Measurements from ENCODE around the gene KLHDC8B.

GRCh38 chr3:49199900-49200281 is 28.5 kb downstream of the KLHDC8B start:
- TF ChIP-seq, protein P1, sequence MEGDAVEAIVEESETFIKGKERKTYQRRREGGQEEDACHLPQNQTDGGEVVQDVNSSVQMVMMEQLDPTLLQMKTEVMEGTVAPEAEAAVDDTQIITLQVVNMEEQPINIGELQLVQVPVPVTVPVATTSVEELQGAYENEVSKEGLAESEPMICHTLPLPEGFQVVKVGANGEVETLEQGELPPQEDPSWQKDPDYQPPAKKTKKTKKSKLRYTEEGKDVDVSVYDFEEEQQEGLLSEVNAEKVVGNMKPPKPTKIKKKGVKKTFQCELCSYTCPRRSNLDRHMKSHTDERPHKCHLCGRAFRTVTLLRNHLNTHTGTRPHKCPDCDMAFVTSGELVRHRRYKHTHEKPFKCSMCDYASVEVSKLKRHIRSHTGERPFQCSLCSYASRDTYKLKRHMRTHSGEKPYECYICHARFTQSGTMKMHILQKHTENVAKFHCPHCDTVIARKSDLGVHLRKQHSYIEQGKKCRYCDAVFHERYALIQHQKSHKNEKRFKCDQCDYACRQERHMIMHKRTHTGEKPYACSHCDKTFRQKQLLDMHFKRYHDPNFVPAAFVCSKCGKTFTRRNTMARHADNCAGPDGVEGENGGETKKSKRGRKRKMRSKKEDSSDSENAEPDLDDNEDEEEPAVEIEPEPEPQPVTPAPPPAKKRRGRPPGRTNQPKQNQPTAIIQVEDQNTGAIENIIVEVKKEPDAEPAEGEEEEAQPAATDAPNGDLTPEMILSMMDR (IDR thresholded peaks at IDR 0.05; ENCODE audit: poor library complexity): no peak
- no peak for TF ChIP-seq EZH2 (IDR thresholded peaks at IDR 0.05; ENCODE audit: borderline replicate concordance)

Data from hepatocyte (in vitro differentiated cells).